GM12878 (cell line): ENCODE results near the gene CALB2. TPM values are rescaled to one million over a fixed set of nuclear protein-coding genes. Genes with fewer than 3 reads are reported as not detected.

Experiments used
- ATAC-seq: fragments of 200-7000 bp; cut with Tn5 transposase; 3 replicates; pipeline ENCODE4 v1.9.1; 2020; ENCODE audit warnings: mild to moderate bottlenecking, moderate library complexity
- BruUV-seq: library from RNA; stranded (reverse); fragments of 400-500 nt; replicated peaks from 2 replicates; lab custom pipeline; 2021; lab: Mats Ljungman, UMichigan
- CTCF ChIA-PET: fragments of 300-600 bp; sonication (Branson Sonifier 250); formaldehyde crosslinking; extraction: SDS; loops from one replicate; lab custom pipeline; 2021; ENCODE audit warnings: inconsistent platforms; lab: Yijun Ruan, JAX
- POLR2A ChIA-PET: fragments of 350-600 bp; formaldehyde crosslinking; extraction: SDS; loops from one replicate; lab custom pipeline; 2021; ENCODE audit warnings: inconsistent platforms; lab: Charles Lee
- RAD21 ChIA-PET: fragments of 300-600 bp; sonication (Branson Sonifier 250); formaldehyde crosslinking; loops from one replicate; lab custom pipeline; 2023; ENCODE audit warnings: antibody characterized with exemption; ENCODE audit not compliant: unreplicated experiment; lab: Charles Lee
- SMC1A ChIA-PET: fragments of 300-600 bp; sonication (Branson Sonifier 250); formaldehyde crosslinking; loops from one replicate; lab custom pipeline; 2023; ENCODE audit not compliant: unreplicated experiment, uncharacterized antibody; lab: Charles Lee
- DNase-seq: peaks from one replicate; pipeline ENCODE4 v3.0.0-alpha.2; 2011; ENCODE audit warnings: low read depth, low spot score
- FAIRE-seq: peaks from 3 replicates; lab custom pipeline; 2011; peaks lifted over from hg19 to GRCh38; lab: Jason Lieb, UNC
- H2AFZ ChIP-seq: 2 replicates; pipeline ENCODE4 v1.6.0; 2011; ENCODE audit warnings: low read depth, low read length, control low read depth; ENCODE audit not compliant: control insufficient read depth
- H3K27ac ChIP-seq: 2 replicates; pipeline ENCODE4 v1.5.1; 2011; ENCODE audit warnings: control low read depth; ENCODE audit not compliant: control insufficient read depth, insufficient read depth
- H3K27me3 ChIP-seq, 2 experiments: replicated peaks in 1 of 2; 2 replicates each; pipeline versions ENCODE4 v1.6.0 to v1.6.1; 2011; ENCODE audit warnings: low read length in 1 of 2; ENCODE audit not compliant: control insufficient read depth in 2 of 2, insufficient read depth in 2 of 2
- H3K36me3 ChIP-seq, 2 experiments: 2 replicates each; pipeline ENCODE4 v1.5.1; 2011; ENCODE audit warnings: low read length in 1 of 2; ENCODE audit not compliant: control insufficient read depth in 2 of 2, insufficient read depth in 2 of 2
- H3K4me1 ChIP-seq: 2 replicates; pipeline ENCODE4 v1.6.1; 2011; ENCODE audit warnings: mild to moderate bottlenecking, low read length, moderate library complexity, mixed read lengths; ENCODE audit not compliant: control insufficient read depth, insufficient read depth
- H3K4me2 ChIP-seq: 2 replicates; pipeline ENCODE4 v1.6.0; 2011; ENCODE audit warnings: control low read depth; ENCODE audit not compliant: control insufficient read depth, insufficient read depth
- H3K4me3 ChIP-seq: fragments of 200-600 bp; sonication (generic); 2 replicates; pipeline ENCODE4 v1.5.1; 2016
- H3K79me2 ChIP-seq: 2 replicates; pipeline ENCODE4 v1.6.0; 2011; ENCODE audit warnings: low read length; ENCODE audit not compliant: control insufficient read depth, insufficient read depth
- H3K9ac ChIP-seq: 2 replicates; pipeline ENCODE4 v1.8.0; 2011; ENCODE audit warnings: low read length, control low read depth, mixed read lengths; ENCODE audit not compliant: control insufficient read depth, insufficient read depth
- H3K9me3 ChIP-seq: replicated peaks from 3 replicates; pipeline ENCODE4 v1.5.1; 2011; ENCODE audit warnings: mild to moderate bottlenecking, low read length; ENCODE audit not compliant: control insufficient read depth, insufficient read depth
- H4K20me1 ChIP-seq: 2 replicates; pipeline ENCODE4 v1.6.0; 2011; ENCODE audit not compliant: control insufficient read depth, insufficient read depth
- CBX3 ChIP-seq: fragments of 200-600 bp; sonication (generic); IDR thresholded peaks from 2 replicates; pipeline ENCODE4 v1.6.1; 2016; ENCODE audit warnings: low read depth, borderline replicate concordance
- FOS ChIP-seq: IDR thresholded peaks from 3 replicates; pipeline ENCODE4 v1.6.1; 2011; ENCODE audit warnings: borderline replicate concordance; ENCODE audit not compliant: insufficient read length; ENCODE audit errors: extremely low read depth
- FOXM1 ChIP-seq: IDR thresholded peaks from 2 replicates; pipeline ENCODE4 v1.6.1; 2012; ENCODE audit warnings: low read depth, mild to moderate bottlenecking, inconsistent platforms, low read length, moderate library complexity
- HCFC1 ChIP-seq: fragments of 150-350 bp; IDR thresholded peaks from 2 replicates; pipeline ENCODE4 v1.6.1; 2014; ENCODE audit warnings: low read length
- HDGF ChIP-seq: fragments of 450-650 bp; IDR thresholded peaks from 2 replicates; pipeline ENCODE4 v1.6.1; 2016; ENCODE audit warnings: antibody characterized with exemption
- IRF4 ChIP-seq: IDR thresholded peaks from 2 replicates; pipeline ENCODE4 v1.6.1; 2011; ENCODE audit warnings: low read depth, low read length
- POLR2AphosphoS2 ChIP-seq: IDR thresholded peaks from 2 replicates; pipeline ENCODE4 v1.6.1; 2011; ENCODE audit warnings: low read depth, mild to moderate bottlenecking, low read length, improper control_type of control experiment, moderate library complexity
- PRDM15 ChIP-seq: fragments of 450-650 bp; formaldehyde crosslinking; IDR thresholded peaks from 2 replicates; pipeline ENCODE4 v1.4.0; 2020; ENCODE audit warnings: mild to moderate bottlenecking, moderate library complexity
- SIX5 ChIP-seq: IDR thresholded peaks from 2 replicates; pipeline ENCODE4 v1.6.1; 2011; ENCODE audit warnings: mild to moderate bottlenecking, low read depth, low read length, moderate library complexity; ENCODE audit not compliant: severe bottlenecking
- SKIL ChIP-seq: fragments of 450-650 bp; IDR thresholded peaks from 2 replicates; pipeline ENCODE4 v1.6.1; 2017; ENCODE audit warnings: mild to moderate bottlenecking, low read depth, inconsistent platforms; ENCODE audit not compliant: poor library complexity, severe bottlenecking
- WGBS: methylation state at CpG from one replicate; pipeline ENCODE4 v1.1.6; 2016; ENCODE audit warnings: low lambda C conversion rate; ENCODE audit not compliant: insufficient replicate concordance, insufficient coverage; ENCODE audit errors: missing lambda C conversion rate; 5-methylcytosine and 5-hydroxymethylcytosine counted together
- in situ Hi-C: fragments of 300-500 bp; cut with MboI; formaldehyde crosslinking; loops from 9 replicates; pipeline ENCODE4 v1.14.3; 2018; ENCODE audit warnings: mixed read lengths
- intact Hi-C: fragments of 100-400 bp; cut with micrococcal nuclease; formaldehyde crosslinking; loops from one replicate; pipeline ENCODE4 v1.14.2; 2022; ENCODE audit not compliant: unreplicated experiment
- polyA plus RNA-seq, 11 experiments: library from polyadenylated mRNA; depleted of rRNA in 4 of 11; unstranded in 6 of 11; stranded (reverse) in 5 of 11; fragments of >200 nt; fragmentation: Nextera tagmentation in 4 of 11; fragmentation: Illumina TruSeq in 1 of 11; extraction: Ambion mirVana in 4 of 11; extraction: Trizol in 1 of 11; gene quantifications; 1 replicate in 1 of 11; 2 replicates in 10 of 11; pipeline versions ENCODE4 v1.2.1 to v1.2.3, GENCODE V29; 2011 to 2016; ENCODE audit warnings: inconsistent platforms in 2 of 11, missing spikeins in 2 of 11, low read depth in 1 of 11
- total RNA-seq, 4 experiments: library from RNA; depleted of rRNA in 3 of 4; stranded (reverse); fragments of >200 nt in 3 of 4; fragmentation: Illumina TruSeq in 1 of 4; extraction: Trizol in 1 of 4; gene quantifications; 2 replicates each; pipeline versions ENCODE4 v1.2.1 to v1.2.3, GENCODE V29; 2013 to 2021
- TF ChIP-seq, protein P1 (sequence below): IDR thresholded peaks from 2 replicates; pipeline ENCODE4 v1.6.1; 2011; ENCODE audit warnings: low read depth, mild to moderate bottlenecking, low read length, moderate library complexity, borderline replicate concordance; ENCODE audit errors: extremely low read depth
- TF ChIP-seq, protein P2 (sequence below): fragments of 450-650 bp; formaldehyde crosslinking; IDR thresholded peaks from 2 replicates; pipeline ENCODE4 v1.4.0; 2022; ENCODE audit warnings: mild to moderate bottlenecking, moderate library complexity

CALB2 gene
- total and polyA plus RNA-seq, 10 of the 15 experiments (the other 5 are each of a cell fraction or from before 2014, with no cell fraction given) = not detected

DNA sequence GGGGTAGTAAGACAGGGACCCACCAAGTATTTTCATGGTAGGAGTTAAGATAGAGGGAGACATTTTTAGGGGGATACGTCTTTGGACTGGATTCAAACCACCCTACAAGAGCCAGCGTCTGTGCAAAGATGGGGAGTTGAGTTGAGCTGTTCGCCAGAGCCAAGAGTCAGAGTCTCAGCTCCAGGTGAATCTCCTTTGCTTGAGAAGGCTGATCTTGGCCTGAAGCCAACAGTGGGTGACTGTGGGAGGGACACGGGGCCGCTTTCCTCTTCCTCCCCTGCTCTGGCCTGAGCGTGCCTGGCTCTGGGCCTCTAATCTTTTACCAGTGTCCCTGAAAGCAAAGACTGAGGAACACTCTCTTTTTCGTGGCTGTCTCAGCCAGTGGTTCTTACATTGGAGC is 78.0 kb downstream of the CALB2 start:
- intact Hi-C loops = no loop called here
- no peaks in the 10 kb centered on the region; the same call in 2 of the 3 replicates for H3K9me3 ChIP-seq
- ChIA-PET SMC1A (interaction anchor here (1.1 kb wide), 1 partner anchor 24 kb away, joined by 3 read pairs; no protein-coding TSS in a partner anchor), RAD21 (no interaction called here), POLR2A (interaction anchor here (0.6 kb wide), 1 partner anchor 28 kb away, joined by 4 read pairs; no protein-coding TSS in a partner anchor), CTCF (interaction anchor here (1.1 to 2.2 kb wide), 2 partner anchors 24 to 63 kb away, joined by 3 to 6 read pairs; no protein-coding TSS in a partner anchor)
- H3K9ac ChIP-seq = no peak overlapping the region
- in situ Hi-C loops = no loop called here
- no TSS peak for BruUV-seq
- no peaks in the 10 kb centered on the region; a peak in 1 of 4 replicates for H3K27me3 ChIP-seq
- H2AFZ ChIP-seq = no peak overlapping the region
- H3K27ac ChIP-seq = no peak overlapping the region
- H3K4me2 ChIP-seq = no peak overlapping the region
- no peaks in the 10 kb centered on the region for H3K36me3 ChIP-seq
- FAIRE-seq (no peak), DNase-seq (no peak), ATAC-seq (no peak)
- H4K20me1 ChIP-seq = no peaks in the 10 kb centered on the region
- no peaks in the 10 kb centered on the region for H3K79me2 ChIP-seq
- H3K4me1 ChIP-seq = no peaks in the 10 kb centered on the region
- H3K4me3 ChIP-seq = no peak overlapping the region
- WGBS = 44% methylated on average over 7 of the region's 7 CpGs
- TF ChIP-seq SIX5 (no peak), HDGF (no peak), FOXM1 (no peak), SKIL (no peak), PRDM15 (CRISPR knock-in tag) (no peak), HCFC1 (no peak), POLR2AphosphoS2 (no peak), CBX3 (no peak), IRF4 (no peak), FOS (no peak)
- TF ChIP-seq, protein P1, sequence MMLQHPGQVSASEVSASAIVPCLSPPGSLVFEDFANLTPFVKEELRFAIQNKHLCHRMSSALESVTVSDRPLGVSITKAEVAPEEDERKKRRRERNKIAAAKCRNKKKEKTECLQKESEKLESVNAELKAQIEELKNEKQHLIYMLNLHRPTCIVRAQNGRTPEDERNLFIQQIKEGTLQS = no peak
- TF ChIP-seq, protein P2, sequence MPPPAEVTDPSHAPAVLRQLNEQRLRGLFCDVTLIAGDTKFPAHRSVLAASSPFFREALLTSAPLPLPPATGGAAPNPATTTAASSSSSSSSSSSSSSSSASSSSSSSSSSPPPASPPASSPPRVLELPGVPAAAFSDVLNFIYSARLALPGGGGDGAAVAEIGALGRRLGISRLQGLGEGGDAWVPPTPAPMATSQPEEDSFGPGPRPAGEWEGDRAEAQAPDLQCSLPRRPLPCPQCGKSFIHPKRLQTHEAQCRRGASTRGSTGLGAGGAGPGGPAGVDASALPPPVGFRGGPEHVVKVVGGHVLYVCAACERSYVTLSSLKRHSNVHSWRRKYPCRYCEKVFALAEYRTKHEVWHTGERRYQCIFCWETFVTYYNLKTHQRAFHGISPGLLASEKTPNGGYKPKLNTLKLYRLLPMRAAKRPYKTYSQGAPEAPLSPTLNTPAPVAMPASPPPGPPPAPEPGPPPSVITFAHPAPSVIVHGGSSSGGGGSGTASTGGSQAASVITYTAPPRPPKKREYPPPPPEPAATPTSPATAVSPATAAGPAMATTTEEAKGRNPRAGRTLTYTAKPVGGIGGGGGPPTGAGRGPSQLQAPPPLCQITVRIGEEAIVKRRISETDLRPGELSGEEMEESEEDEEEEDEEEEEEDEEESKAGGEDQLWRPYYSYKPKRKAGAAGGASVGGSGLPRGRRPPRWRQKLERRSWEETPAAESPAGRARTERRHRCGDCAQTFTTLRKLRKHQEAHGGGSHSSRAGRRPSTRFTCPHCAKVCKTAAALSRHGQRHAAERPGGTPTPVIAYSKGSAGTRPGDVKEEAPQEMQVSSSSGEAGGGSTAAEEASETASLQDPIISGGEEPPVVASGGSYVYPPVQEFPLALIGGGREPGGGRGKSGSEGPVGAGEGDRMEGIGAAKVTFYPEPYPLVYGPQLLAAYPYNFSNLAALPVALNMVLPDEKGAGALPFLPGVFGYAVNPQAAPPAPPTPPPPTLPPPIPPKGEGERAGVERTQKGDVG = no peak
